ENCODE data around the gene SLC38A10.
"Not testable (repeated sequence)": the region's sequence is repeated elsewhere in the genome, so short reads cannot be mapped to it uniquely, and the experiment has no call there.

SLC38A10 gene

DNA sequence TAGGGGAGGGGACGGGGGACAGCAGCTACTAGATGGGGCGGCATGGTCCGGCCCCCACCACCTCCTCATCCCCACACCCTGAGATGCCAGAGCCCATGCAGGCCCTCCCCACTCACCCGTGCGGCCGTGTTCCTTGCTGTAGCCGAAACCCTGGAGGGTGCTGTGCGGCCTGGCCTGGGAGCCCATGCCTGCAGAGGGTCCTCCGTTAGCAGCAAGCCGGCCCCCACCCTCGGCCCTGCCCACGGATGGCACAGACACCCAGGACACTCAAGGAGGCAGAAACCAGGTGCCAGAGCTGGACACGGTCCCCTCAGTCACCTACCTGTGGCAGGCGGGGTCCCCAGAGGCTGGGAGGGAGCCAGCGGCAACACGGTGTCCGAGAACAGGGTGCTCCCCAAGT, 61.8 kb downstream of the SLC38A10 start:
- H3K36me3 ChIP-seq (ENCODE audit: control insufficient read depth, insufficient read depth, low read length, severe bottlenecking) = peaks cover 38% of the 10 kb centered on the region
- H3K9ac ChIP-seq (ENCODE audit: low read length) = no peak overlapping the region
- DNase-seq (ENCODE audit: low read depth) = no peak
- H3K4me3 ChIP-seq (ENCODE audit: low read length) = no peak overlapping the region
- H3K4me1 ChIP-seq (ENCODE audit: control insufficient read depth, insufficient read depth, low read length) = peaks cover 13% of the 10 kb centered on the region
- no peaks in the 10 kb centered on the region for H3K9me3 ChIP-seq (ENCODE audit: control insufficient read depth, low read length)
- H3K27me3 ChIP-seq (replicated peaks; ENCODE audit: control insufficient read depth, insufficient read depth, low read length) = no peaks in the 10 kb centered on the region

DNA sequence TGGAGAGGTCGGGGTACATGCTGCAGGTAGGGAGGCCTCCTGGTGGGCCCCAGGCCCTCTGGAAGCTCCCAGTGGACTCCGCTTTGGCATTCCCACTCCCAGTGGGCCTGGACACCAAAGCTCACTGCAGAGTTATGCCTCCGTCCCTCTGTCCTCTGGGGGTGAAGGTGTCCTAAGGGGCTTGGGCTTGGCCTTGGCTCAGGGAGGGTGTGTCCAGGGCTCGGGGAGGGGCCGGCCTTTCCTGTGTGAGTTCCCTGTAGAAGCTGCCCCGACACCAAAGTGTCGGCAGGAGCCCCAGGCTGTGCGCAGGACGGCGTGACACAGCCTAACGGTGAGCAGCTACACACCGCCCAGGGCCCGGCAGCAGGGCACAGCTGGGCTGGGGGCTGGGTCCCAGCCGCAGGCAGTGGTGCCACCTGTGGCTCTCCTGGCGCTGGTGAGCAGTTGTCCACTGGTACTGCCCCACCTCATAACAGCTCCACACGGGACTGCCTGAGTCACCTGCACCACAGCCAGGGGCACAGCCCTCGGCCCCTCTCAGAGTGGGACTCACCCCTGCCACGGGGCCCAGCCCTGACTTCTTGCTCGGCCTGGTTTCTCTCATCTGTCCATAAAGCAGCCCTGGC, 62.4 kb downstream of the SLC38A10 start:
- Histone ChIP-seq H3K4me3 (ENCODE audit: low read length) (no peak overlapping the region), H3K27me3 (replicated peaks; ENCODE audit: control insufficient read depth, insufficient read depth, low read length) (no peaks in the 10 kb centered on the region), H3K9ac (ENCODE audit: low read length) (no peak overlapping the region), H3K36me3 (ENCODE audit: control insufficient read depth, insufficient read depth, low read length, severe bottlenecking) (peaks cover 38% of the 10 kb centered on the region), H3K9me3 (ENCODE audit: control insufficient read depth, low read length) (no peaks in the 10 kb centered on the region), H3K4me1 (ENCODE audit: control insufficient read depth, insufficient read depth, low read length) (peaks cover 7% of the 10 kb centered on the region)
- no peak for DNase-seq (ENCODE audit: low read depth)

DNA sequence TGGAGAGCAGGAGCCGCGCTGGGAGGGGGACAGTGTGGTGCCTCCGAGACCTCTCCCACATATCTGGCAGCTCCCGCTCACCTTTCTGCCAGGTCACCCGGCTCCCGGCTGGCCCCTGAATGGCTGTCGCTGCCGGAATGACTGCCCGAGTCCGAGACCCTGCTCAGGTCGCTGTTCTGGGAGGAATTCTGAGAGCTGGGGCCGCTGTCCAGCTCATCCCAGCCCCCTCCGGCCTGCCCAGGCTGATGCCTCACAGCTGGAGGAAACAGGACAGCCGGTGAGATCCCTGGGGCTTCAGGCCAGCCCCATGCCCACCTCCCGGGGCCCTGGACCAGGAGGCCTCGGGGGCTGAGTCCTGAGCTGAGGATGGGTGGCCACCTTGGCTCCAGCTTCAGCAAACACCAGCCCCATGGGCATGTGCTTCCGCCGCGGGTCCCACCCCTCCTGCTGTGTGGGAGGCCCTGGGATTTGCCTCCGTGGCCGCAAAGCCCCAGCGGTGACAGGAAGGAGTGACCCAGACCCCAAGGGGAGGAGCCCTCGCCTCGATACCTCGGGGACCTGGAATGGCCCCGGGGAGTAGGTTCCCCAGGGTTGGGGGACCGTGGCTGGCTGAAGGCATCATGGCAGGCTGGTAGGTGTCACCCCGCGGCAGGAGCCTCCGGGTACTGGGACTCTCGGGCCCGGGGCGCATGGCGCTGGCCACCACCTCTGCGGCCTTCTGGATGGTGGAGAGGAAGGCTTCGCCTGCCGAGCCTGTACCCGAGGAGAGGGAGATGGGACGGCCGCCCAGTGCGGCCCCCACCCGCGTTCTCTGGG, 63.1 kb downstream of the SLC38A10 start:
- peaks cover 2% of the 10 kb centered on the region for H3K9me3 ChIP-seq (ENCODE audit: control insufficient read depth, low read length)
- no peak overlapping the region for H3K9ac ChIP-seq (ENCODE audit: low read length)
- no peaks in the 10 kb centered on the region for H3K4me1 ChIP-seq (ENCODE audit: control insufficient read depth, insufficient read depth, low read length)
- H3K36me3 ChIP-seq (ENCODE audit: control insufficient read depth, insufficient read depth, low read length, severe bottlenecking) = peaks cover 38% of the 10 kb centered on the region
- DNase-seq (ENCODE audit: low read depth) = no peak
- no peaks in the 10 kb centered on the region for H3K27me3 ChIP-seq (replicated peaks; ENCODE audit: control insufficient read depth, insufficient read depth, low read length)
- H3K4me3 ChIP-seq (ENCODE audit: low read length) = no peak overlapping the region

- Histone ChIP-seq H3K9me3 (ENCODE audit: control insufficient read depth, low read length) (peaks cover 3% of the 10 kb centered on the region), H3K9ac (ENCODE audit: low read length) (no peak overlapping the region), H3K4me3 (ENCODE audit: low read length) (no peak overlapping the region), H3K27me3 (replicated peaks; ENCODE audit: control insufficient read depth, insufficient read depth, low read length) (no peaks in the 10 kb centered on the region), H3K36me3 (ENCODE audit: control insufficient read depth, insufficient read depth, low read length, severe bottlenecking) (peaks cover 38% of the 10 kb centered on the region), H3K4me1 (ENCODE audit: control insufficient read depth, insufficient read depth, low read length) (no peaks in the 10 kb centered on the region)
- DNase-seq (ENCODE audit: low read depth) = no peak
Observed at GRCh38 chr17:81231121-81231645, 63.9 kb downstream of the SLC38A10 start.

DNA sequence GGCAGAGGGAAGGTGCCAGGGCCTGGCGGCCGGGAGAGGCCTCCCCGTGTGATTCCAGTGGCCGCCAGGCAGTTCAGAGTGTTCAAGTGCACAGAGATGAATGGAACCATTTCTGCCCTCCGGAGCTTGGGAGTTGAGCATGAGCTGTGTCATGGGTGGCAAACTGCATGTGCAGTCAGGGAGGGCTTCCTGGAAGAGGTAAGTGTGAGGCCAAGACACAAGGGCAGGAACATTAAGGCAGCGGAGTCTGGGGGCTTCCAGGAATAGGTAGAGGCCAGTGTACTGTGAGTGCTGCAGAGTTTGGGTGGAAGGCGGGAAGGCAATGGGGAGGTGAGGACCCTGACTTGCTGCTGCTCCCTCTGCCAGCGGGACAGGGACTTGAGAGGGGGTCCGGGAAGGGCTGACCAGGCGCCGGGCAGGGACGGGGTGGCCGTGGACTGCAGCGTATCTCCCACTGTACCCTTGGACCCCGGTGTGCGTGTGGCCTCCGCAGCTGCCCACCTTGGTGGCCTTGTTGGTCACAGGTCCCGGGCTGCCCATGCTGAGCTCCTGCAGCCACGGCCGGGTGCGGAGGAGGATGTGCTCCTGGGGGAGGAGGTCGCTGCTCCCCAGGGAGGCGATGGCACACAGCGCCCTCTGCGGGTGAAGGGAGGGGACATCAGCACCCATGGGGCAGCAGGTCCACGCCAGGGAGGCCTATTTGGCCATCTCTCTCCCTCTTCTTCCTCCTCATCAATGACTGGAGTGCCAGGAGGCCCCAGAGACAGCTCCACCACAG, 64.9 kb downstream of the SLC38A10 start:
- H3K27me3 ChIP-seq (replicated peaks; ENCODE audit: control insufficient read depth, insufficient read depth, low read length) = no peaks in the 10 kb centered on the region
- peaks cover 38% of the 10 kb centered on the region for H3K36me3 ChIP-seq (ENCODE audit: control insufficient read depth, insufficient read depth, low read length, severe bottlenecking)
- H3K9me3 ChIP-seq (ENCODE audit: control insufficient read depth, low read length) = peaks cover 3% of the 10 kb centered on the region
- H3K4me3 ChIP-seq (ENCODE audit: low read length) = no peak overlapping the region
- no peak overlapping the region for H3K9ac ChIP-seq (ENCODE audit: low read length)
- no peak for DNase-seq (ENCODE audit: low read depth)
- no peaks in the 10 kb centered on the region for H3K4me1 ChIP-seq (ENCODE audit: control insufficient read depth, insufficient read depth, low read length)

DNA sequence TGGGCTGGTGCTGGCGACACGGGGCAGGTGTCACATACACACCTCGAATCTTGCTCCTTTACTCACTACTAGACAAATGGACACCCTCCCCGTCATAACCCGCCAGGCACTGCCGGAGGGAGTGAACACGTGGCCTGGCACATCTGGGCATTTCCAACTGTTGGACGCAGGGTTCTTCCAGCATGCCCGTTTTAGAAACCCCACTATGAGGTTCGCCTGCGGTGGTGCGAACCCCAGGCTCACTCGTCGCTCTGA, 65.5 kb downstream of the SLC38A10 start:
- Histone ChIP-seq H3K9ac (ENCODE audit: low read length) (no peak overlapping the region), H3K9me3 (ENCODE audit: control insufficient read depth, low read length) (peaks cover 3% of the 10 kb centered on the region), H3K36me3 (ENCODE audit: control insufficient read depth, insufficient read depth, low read length, severe bottlenecking) (peaks cover 38% of the 10 kb centered on the region), H3K27me3 (replicated peaks; ENCODE audit: control insufficient read depth, insufficient read depth, low read length) (no peaks in the 10 kb centered on the region), H3K4me3 (ENCODE audit: low read length) (no peak overlapping the region), H3K4me1 (ENCODE audit: control insufficient read depth, insufficient read depth, low read length) (no peaks in the 10 kb centered on the region)
- no peak for DNase-seq (ENCODE audit: low read depth)

GRCh38 chr17:81228834-81229665, 66.1 kb downstream of the SLC38A10 start:
- Histone ChIP-seq H3K4me1 (ENCODE audit: control insufficient read depth, insufficient read depth, low read length) (no peaks in the 10 kb centered on the region), H3K27me3 (replicated peaks; ENCODE audit: control insufficient read depth, insufficient read depth, low read length) (no peaks in the 10 kb centered on the region), H3K36me3 (ENCODE audit: control insufficient read depth, insufficient read depth, low read length, severe bottlenecking) (peaks cover 38% of the 10 kb centered on the region), H3K9ac (ENCODE audit: low read length) (no peak overlapping the region), H3K4me3 (ENCODE audit: low read length) (no peak overlapping the region), H3K9me3 (ENCODE audit: control insufficient read depth, low read length) (peaks cover 3% of the 10 kb centered on the region)
- no peak for DNase-seq (ENCODE audit: low read depth)

GRCh38 chr17:81228420-81228819, 66.7 kb downstream of the SLC38A10 start:
- Histone ChIP-seq H3K4me3 (ENCODE audit: low read length) (no peak overlapping the region), H3K4me1 (ENCODE audit: control insufficient read depth, insufficient read depth, low read length) (peaks cover 4% of the 10 kb centered on the region), H3K9ac (ENCODE audit: low read length) (no peak overlapping the region), H3K9me3 (ENCODE audit: control insufficient read depth, low read length) (peaks cover 3% of the 10 kb centered on the region), H3K36me3 (ENCODE audit: control insufficient read depth, insufficient read depth, low read length, severe bottlenecking) (peaks cover 38% of the 10 kb centered on the region), H3K27me3 (replicated peaks; ENCODE audit: control insufficient read depth, insufficient read depth, low read length) (no peaks in the 10 kb centered on the region)
- DNase-seq (ENCODE audit: low read depth) = no peak

DNA sequence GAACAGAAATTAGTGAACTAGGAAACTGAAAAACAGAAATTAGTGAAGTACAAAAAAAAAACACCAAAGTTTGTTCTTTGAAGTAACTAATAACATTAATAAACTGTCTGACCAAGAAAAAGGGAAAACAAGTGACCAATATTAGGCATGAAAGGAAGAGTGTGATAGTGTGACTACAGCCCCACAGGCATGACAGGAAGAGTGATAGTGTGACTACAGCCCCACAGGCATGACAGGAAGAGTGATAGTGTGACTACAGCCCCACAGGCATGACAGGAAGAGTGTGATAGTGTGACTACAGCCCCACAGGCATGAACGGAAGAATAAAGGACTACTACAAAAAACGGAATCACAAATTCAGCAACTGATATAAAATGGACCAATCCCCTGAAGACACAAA, 67.5 kb downstream of the SLC38A10 start:
- not testable (repeated sequence) for H3K9ac ChIP-seq (ENCODE audit: low read length); DNase-seq (ENCODE audit: low read depth); H3K9me3 ChIP-seq (ENCODE audit: control insufficient read depth, low read length); H3K4me1 ChIP-seq (ENCODE audit: control insufficient read depth, insufficient read depth, low read length); H3K27me3 ChIP-seq (replicated peaks; ENCODE audit: control insufficient read depth, insufficient read depth, low read length); H3K4me3 ChIP-seq (ENCODE audit: low read length)
- peaks cover 30% of the 10 kb centered on the region for H3K36me3 ChIP-seq (ENCODE audit: control insufficient read depth, insufficient read depth, low read length, severe bottlenecking)

DNA sequence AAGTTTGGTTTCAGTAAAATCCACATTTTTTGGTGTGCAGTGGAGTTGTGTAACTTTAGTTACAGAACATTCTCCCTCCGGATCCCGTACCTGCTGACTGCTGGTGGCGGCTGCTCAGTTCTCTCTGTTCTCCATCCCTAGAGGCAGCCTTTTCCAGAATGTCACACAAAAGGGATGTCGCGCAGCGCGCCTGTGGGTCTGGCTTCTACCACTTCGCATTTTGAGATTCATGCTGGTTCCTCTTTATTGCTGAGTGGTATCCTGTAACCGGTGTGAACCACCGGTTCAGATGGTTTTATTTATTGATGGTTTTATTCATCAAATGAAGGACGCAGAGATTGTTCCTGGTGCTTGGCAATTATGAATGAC, 71.4 kb downstream of the SLC38A10 start:
- peaks cover 3% of the 10 kb centered on the region for H3K9me3 ChIP-seq (ENCODE audit: control insufficient read depth, low read length)
- peaks cover 13% of the 10 kb centered on the region for H3K4me1 ChIP-seq (ENCODE audit: control insufficient read depth, insufficient read depth, low read length)
- no peaks in the 10 kb centered on the region for H3K27me3 ChIP-seq (replicated peaks; ENCODE audit: control insufficient read depth, insufficient read depth, low read length)
- DNase-seq (ENCODE audit: low read depth) = peak; percentile 2
- H3K9ac ChIP-seq (ENCODE audit: low read length) = peak overlapping the region; percentile 52
- H3K36me3 ChIP-seq (ENCODE audit: control insufficient read depth, insufficient read depth, low read length, severe bottlenecking) = peaks cover 1% of the 10 kb centered on the region
- peak overlapping the region; percentile 81 for H3K4me3 ChIP-seq (ENCODE audit: low read length)
